ENCODE measurements around the gene F13B.
"Not testable (repeated sequence)": the region's sequence is repeated elsewhere in the genome, so short reads cannot be mapped to it uniquely, and the experiment has no call there.

Gene F13B, protein sequence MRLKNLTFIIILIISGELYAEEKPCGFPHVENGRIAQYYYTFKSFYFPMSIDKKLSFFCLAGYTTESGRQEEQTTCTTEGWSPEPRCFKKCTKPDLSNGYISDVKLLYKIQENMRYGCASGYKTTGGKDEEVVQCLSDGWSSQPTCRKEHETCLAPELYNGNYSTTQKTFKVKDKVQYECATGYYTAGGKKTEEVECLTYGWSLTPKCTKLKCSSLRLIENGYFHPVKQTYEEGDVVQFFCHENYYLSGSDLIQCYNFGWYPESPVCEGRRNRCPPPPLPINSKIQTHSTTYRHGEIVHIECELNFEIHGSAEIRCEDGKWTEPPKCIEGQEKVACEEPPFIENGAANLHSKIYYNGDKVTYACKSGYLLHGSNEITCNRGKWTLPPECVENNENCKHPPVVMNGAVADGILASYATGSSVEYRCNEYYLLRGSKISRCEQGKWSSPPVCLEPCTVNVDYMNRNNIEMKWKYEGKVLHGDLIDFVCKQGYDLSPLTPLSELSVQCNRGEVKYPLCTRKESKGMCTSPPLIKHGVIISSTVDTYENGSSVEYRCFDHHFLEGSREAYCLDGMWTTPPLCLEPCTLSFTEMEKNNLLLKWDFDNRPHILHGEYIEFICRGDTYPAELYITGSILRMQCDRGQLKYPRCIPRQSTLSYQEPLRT

DNA sequence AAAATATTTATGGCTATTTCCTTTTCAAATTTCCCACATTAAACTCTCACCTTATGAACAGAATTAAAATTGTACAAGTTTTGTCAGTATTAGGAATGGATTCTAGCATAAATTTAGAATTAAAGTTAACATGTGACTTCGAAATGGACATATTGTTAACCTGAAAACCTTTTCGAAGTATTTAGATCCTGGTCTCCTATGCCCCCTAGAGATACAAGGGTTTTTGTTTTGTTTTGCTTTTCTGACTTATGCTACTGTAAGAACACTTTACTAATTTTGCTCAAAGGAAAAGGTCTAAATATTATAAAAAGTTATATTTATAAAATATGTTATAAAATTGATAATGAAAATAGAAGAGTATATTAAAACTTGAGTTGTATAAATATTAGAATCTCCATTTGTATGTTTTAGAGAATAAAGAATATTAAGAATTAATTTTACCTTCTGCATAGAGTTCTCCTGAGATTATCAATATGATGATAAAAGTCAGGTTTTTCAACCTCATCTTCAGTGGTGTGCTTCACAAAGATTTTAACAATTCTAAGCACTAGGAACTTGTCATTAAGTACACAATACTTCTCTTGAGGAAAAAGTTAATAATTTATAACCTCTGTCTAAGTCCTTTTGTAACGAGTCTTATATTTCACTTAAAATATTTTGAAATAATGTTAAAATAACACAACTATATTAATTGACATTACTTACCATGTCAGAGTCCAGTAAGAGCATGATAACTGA is at the start of gene F13B:
Gene F13B, minus strand, starts transcription at position 542 of the 738 bp plus-strand sequence. Its CDS starts 37 bp downstream, at position 505.
- DNase-seq (ENCODE audit: low read depth in 3 of 3), result no peak

DNA sequence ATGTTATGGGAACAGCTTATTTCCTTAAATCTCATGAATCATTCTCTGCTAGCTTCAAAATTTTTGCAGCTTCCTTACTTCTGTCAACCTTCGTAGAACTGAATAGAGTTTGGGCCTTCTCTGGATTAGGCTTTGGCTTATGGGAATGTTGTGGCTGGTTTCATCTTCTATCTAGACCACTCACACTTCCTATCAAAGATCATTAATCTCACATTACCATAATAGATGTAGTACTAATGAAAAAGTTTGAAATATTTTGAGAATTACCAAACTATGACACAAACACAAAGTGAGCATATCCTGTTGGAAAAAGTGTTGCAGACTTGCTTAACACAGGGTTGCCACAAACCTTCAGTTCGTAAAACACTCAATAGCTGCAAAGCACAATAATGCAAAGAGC is 49.1 kb upstream of the F13B start:
- DNase-seq (ENCODE audit: low read depth in 3 of 3), result no peak

DNA sequence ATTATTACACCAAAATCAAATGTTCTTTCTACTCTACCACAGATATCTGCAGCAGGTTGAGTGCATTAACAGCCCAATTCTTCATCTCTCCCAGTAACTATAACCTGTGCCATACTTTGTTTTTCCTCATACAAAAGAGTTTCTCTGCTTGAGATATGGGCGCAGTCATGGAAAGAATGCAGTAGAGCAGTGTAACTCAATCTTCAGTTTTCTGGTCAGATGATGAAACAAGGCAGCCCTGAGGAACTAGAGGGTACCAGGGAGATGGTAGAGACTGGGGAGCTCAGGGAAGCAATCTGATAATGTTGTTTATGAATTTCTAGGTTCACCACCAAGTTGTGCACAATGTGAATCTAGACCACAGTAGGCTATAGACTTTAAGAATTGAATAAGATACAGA is 39.8 kb upstream of the F13B start:
- no peak for DNase-seq (ENCODE audit: low read depth in 3 of 3)

DNA sequence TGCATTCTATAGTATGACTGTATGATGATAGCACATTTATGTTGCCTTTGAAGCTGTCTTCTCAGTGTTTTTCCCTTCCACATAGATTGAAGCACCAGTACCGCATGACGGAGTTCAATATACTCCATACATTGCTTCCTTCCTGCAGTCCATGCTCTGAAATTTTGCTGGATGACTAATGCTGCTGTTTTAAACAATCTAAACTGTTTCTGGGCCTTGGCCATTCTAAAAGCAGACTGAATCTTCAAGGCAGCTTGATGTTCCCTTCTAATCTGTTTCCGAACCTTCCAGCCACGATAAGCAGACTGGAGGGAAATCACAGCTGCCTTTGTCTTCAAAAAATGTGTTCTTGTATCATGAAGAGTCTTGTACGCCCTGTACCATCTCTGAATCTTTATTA is 36.2 kb upstream of the F13B start:
- DNase-seq (ENCODE audit: low read depth in 3 of 3), result no peak

DNA sequence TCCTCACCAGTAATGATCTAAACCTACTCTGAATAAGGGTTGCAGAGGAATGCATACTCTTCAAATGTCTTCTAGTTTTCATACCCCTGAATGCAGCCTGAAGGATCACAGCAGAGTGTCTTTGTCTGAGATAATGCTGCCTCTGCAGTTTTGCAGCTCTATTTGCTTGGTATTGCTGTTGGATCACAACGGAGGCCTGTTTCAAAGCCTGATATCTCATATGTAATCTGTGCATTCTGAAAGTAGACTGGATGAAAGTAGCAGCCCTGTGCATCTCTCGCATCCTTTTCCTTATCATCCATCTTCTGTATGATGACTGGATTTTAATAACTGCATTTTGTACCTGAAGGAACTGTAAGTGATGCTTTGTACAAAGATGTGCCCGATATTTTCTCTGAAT is 34.9 kb upstream of the F13B start:
- no peak for DNase-seq (ENCODE audit: low read depth in 3 of 3)

DNA sequence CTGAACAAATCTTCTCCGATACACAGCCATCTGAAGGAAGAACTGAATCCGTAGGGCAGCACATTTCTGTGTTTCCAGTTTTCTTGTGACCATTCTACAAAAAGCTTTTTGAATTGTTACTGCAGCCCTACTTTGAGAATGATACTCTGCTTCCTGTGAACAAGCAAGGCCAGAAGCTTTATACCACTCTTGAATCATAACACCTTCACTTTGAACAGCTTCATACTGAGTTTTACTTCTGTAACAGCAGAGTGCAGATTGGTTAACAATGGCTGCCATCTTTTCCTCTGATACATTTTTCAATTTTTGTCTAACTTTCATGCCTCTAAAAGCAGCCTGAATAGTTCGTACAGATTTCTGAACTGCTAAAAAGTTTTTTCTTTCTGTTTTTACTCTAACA is 33.6 kb upstream of the F13B start:
- DNase-seq (ENCODE audit: low read depth in 3 of 3), result no peak

DNA sequence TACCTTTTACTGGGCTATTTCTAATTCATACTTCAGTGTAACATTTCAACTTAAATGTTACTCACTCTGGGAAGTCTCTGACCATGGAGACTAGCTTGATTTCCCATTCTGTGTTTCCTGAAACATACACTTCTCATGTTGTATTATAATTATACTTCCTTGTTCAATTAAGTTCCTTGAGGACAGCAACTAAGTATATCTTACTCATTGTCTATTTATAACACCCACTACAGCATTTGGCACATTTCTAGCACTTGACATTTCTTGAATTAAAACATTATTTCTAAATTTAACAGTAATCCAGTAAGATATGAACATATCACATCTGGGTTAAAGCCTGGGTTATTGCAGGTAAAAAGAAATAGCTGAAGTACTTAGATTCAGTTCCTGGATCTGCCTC is 32.4 kb upstream of the F13B start:
- DNase-seq (ENCODE audit: low read depth in 3 of 3), result no peak

DNA sequence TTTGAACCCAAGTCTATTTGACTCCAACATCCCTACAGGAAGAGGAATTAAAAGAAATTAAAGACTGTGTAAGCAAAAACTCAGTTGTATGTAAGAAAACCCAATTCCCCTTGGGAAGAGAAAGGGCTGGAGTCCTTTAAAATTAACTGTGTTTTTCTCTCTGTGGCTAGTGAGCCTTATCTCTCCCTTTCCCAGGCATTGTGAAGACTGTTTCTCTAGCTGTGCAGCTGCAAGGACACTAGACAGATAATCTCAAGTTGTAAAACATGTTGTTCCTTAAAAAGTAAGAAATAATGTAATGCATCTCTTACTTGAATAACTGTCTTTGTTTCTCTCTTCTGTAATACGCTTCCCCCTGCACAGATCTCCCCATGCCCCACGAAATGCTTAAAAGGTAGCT is 29.9 kb upstream of the F13B start:
- DNase-seq (ENCODE audit: low read depth in 3 of 3), result not testable (repeated sequence)

DNA sequence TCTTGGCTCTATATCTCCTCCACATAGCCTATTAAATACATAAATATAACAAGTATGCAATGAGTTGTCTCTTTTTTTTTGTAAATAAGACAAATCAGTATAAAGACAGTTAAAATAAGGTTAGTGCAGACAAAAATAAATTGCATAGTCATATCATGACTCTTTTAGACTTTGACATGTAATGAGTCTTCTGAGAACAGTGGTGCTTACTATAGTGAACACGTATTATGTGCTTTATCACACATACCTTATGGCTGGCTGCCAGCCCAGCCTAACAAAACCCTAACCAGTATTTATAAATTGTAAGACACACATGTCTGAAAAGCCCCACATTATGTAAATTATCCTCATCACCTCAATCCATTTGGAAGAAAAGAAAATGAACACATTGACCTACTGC is 29.1 kb upstream of the F13B start:
- no peak for DNase-seq (ENCODE audit: low read depth in 3 of 3)

DNA sequence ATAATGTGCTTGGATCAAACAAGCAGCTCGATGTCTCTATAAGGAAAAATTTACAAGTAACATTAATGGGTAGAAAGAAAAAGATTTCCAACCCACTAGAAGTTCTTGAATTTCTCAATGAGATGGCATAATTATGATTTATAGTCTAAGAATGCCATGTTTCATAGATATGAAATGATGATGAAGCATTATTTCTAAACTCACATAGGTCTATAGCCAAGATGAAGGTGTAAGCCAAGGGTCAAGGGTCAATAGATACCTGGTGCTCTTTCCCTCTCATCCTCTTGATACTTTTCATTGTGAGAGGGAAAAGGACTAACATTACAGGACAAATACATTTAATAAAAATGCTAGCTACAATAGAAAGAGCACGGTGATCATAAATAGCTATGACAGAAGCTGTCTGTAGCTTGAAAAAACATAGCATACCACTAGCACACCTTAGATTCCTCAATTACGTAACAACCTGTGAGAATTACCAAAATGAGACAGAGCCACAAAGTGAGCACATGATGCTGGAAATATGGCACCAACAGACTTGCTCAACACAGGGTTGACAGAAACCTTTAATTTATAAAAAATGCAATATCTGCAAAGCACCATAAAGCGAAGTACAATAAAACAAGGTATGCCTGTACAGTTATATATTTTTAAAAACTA is 26.3 kb upstream of the F13B start:
- no peak for DNase-seq (ENCODE audit: low read depth in 3 of 3)

DNA sequence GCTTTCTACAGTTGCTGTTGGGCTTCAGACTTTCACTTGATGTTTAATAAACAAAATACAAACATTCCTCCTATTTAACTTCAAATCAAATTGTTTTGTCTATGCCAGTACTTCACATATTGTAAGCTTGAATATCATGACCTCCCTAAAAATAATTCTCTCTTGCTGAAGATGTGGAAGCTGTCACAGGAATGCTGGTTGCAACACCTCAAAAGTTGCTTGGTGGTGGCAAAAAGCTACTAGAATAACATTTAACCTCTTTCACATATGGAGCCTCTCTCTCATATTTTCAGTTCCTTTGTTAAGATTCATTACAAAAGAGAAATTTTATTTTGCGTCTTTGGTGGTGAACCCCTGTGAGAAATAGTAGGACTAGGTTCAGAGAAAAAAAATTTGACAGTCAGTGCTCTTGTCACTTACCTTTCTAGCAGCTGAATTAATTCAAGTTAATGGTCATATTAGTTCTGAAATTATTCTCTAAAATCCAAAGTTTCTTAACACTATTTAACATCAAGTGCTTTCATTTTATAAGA is 25.5 kb upstream of the F13B start:
- no peak for DNase-seq (ENCODE audit: low read depth in 3 of 3)

DNA sequence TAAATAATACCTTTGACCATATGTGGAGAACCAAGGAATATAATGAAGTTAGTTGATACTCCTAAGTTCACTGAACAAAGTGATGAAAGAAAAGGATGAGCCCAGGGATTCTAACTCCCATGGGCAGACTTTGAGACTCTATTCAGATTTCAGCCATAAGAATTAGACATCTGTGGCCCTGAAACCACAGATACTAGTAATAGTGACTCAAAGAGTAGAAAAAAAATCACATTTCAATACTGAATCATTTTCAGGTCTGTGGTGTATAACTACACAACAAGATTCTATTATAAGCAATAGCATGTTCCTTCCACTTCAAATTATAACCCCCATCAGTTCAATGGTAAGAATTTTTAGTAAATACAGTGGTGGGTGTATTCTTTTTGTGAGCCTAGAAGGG is 16.4 kb upstream of the F13B start:
- DNase-seq (ENCODE audit: low read depth in 3 of 3), result no peak

DNA sequence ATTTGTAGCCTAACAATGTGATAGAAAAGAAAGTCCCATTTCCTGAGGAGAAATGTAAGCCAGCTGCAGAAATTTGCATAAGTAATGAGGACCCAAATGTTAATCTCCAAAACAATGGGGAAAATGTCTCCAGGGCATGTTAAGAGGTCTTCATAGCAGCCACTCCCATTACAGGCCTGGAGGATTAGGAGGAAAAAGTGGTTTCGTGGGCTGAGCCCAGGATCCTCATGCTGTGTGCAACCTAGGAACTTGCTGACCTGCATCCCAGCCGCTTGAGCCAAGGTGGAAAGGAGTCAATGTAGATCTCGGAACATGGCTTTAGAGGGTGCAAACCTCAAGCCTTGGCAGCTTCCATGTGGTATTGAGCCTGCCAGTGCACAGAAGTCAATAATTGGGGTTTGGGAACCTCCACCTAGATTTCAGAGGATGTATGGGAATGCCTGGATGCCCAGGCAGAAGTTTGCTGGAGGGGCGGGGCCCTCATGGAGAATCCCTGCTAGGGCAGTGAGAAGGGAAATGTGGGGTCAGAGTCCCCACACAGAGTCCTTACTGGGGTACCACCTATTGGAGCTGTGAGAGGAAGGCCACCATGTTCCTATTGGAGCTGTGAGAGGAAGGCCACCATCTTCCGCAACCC is 14.2 kb upstream of the F13B start:
- no peak for DNase-seq (ENCODE audit: low read depth in 3 of 3)

DNA sequence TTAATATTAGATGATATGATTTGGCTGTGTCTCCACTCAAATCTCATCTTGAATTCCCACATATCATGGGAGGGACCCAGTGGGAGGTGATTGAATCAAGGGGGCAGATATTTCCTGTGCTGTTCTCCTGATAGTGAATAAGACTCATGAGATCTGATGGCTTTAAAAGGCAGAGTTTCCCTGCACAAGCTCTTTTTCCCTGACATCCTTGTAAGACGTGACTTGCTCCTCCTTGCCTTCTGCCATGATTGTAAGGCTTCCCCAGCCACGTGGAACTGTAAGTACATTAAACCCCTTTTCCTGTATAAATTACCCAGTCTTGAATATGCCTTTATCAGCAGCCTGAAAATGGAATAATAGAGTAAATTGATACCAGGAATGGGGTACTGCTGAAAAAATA is 13.3 kb upstream of the F13B start:
- no peak for DNase-seq (ENCODE audit: low read depth in 3 of 3)

DNA sequence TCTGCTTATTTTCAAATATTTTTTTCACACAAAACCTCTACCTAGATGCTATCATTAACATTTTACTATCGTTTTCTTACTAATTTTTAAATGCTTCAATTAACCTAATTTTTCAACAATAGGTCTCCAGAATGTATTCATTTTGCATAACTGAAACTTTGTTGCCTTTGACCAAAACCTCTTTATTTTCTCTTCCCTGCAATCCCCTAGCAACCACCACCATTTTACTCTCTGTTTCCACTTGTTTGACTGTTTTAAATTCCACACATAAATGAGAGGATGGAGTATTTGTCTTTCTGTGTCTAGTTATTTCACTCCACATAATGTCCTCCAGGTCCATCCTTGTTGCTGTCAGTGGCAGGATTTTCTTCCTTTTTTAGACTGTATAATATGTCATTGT is 9.5 kb upstream of the F13B start:
- DNase-seq (ENCODE audit: low read depth in 3 of 3), result no peak

DNA sequence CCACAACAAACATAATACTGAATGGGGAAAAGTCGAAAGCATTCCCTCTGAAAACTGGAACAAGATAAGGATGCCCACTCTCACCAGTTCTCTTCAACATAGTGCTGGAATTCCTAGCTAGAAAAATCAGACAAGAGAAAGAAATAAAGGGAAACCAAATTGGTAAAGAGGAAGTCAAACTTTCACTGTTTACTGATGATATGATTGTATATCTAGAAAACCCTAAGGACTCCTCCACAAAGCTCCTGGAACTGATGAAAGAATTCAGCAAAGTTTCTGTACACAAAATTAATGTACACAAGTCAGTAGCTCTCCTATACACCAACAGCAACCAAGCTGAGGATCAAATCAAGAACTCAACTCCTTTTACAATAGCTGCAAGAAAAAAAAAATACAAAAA is 6.9 kb upstream of the F13B start:
- DNase-seq (ENCODE audit: low read depth in 3 of 3), result no peak

DNA sequence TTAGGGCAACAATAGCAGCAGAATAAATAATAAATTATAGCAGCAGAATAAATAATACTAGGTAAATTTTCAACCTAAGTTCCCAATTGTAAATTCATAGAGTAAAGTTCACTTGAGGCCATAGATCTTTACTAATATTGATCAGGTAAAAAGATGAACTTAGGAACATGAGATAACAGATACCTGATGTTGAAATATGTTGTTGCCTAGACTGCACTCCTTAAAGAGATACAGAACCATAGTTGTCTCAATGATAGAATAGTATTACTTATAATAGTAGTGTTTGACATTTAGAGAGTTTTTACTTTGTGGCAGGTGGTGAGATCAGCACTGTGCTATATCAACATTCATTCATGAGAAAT is 378 bp upstream of the F13B start:
- DNase-seq (ENCODE audit: low read depth in 3 of 3), result no peak

DNA sequence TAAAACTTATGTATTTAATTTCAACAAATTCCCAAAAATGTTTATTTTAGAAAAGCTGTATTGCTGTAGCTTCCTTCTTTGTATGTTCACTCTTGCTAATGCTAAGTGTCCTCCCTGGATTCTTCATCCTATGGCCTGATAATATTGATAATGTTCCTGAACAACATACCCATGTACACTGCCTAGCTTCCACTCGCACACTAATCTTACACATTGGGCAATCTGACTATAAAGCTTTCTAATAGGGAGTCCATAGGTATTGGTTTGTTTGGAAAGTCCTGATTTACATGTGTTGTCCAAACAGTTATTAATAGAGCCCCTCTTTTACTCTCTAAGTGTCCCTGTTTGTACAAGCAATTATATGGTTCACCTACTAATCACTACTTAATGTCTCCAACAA is 783 bp downstream of the F13B start:
- no peak for DNase-seq (ENCODE audit: low read depth in 3 of 3)

DNA sequence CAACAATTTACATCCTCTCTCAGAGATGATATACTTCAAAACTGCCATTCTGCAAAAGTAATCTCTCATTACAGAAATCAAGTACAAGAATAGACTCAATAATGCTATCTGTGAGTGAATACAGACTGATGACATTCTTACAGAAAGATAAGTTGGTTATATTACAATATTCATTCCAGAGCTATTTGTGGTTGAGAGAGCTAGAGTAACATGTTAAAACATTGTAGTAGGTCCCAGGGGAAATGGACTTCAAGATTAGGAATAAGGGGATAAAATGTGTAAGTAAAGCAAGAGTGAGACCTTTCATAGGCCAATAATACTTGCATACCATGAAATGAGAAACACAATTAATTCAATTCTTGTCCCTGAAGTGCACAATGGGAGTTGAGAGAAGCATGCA is 1.5 kb downstream of the F13B start:
- DNase-seq (ENCODE audit: low read depth in 3 of 3), result no peak

DNA sequence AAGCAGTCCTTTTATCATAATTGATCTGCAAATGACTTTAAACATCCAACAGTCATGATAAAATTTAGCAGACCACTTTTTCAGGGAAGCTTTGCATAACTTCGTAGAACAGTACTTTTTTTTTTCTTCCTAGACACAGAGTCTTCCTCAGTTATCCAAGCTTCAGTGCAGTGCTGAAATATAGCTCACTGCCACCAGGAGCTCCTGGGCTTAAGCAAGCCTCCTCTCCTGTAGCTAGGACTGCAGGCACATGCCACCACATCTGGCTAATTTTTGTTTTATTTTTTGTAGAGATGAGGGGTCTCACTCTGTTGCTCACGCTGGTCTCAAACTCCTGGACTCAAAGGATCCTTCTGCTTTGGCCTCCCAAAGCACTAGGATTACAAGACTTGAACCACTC is 3.8 kb downstream of the F13B start:
- no peak for DNase-seq (ENCODE audit: low read depth in 3 of 3)

DNA sequence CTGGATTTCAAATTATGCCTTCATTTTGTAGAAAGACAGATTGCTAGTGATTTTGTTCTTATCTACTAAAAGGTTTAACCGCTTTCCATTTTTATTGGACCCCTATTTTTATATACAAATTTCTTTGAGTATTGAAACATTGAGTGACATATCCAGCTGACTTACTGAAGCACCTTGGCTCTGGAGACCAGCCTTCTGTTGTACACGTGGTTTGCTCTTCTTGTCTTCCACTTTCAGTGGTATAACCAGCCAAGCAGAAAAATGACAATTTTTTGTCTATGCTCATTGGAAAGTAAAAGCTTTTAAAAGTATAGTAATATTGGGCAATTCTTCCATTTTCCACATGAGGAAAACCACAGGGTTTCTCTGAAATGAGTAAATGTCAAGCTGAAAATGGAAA is 4.4 kb downstream of the F13B start:
- DNase-seq (ENCODE audit: low read depth in 3 of 3), result no peak

DNA sequence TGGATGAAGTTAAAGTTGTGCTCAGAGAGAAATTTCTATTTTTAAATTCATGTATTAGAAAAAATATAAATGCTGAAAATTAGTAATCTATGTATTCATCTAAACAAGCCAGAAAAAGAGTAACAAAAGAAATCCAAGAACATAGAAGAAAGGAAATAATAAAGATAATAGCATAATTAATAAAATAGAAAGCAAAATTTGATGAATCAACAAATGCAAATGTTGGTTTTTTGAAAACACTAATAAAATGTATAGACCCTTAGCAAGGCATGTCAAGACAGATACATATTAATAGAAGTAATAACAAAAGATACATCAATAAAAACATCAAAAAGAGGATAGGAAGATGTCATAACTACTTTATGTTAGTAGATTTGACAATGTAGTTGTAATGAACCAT is 18.0 kb downstream of the F13B start:
- DNase-seq (ENCODE audit: low read depth in 3 of 3), result no peak
